ENCODE measurements around the gene PLEKHO2. TPM values are rescaled to one million over a fixed set of nuclear protein-coding genes. Genes with fewer than 3 reads are reported as not detected.

The PLEKHO2 gene
- total RNA-seq, 2 experiments from 2014 or later, result 12.5 to 12.7 TPM

- CTCF ChIA-PET, result interaction anchor here (4.1 kb wide), 1 partner anchor 9 kb away, joined by 22 read pairs; no protein-coding TSS in a partner anchor
- intact Hi-C loops (cut with micrococcal nuclease), result loop anchor here (1.0 kb wide), 2 partner anchors 9 to 42 kb away; no protein-coding TSS in a partner anchor
- Mint-ChIP-seq H3K27ac (peak overlapping the region; percentile 93), H3K4me3 (peak overlapping the region; percentile 63), H3K27me3 (ENCODE audit: low read depth) (no peaks in the 10 kb centered on the region), H3K36me3 (ENCODE audit: low read depth) (no peaks in the 10 kb centered on the region), H3K4me1 (ENCODE audit: low read depth) (peaks cover 27% of the 10 kb centered on the region), H3K9me3 (no peaks in the 10 kb centered on the region)
- DNase-seq, result peak; percentile 92
Measured at GRCh38 chr15:64883997-64884511, 42.3 kb downstream of the PLEKHO2 start.

DNA sequence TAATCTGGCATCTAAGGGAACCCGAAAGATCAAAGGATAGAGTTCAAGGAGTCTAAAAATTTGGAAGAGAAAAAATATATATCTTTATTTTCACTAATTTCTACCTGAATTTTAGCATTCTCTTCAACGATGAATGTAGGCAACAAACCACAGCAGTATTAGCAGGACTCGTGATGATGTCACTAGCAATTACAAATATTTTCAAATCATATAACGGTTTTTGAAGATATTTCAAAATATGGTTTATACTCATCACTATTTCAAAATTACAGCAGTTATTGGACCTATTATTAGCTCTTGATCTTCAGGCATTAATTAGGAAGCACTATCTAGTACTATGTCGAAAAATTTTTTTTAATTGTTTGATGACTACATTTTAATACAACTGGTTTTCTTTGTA is 43.0 kb downstream of the PLEKHO2 start:
- Mint-ChIP-seq H3K36me3 (ENCODE audit: low read depth) (no peaks in the 10 kb centered on the region), H3K27ac (no peak overlapping the region), H3K4me1 (ENCODE audit: low read depth) (peaks cover 27% of the 10 kb centered on the region), H3K9me3 (no peaks in the 10 kb centered on the region), H3K4me3 (no peak overlapping the region), H3K27me3 (ENCODE audit: low read depth) (no peaks in the 10 kb centered on the region)
- intact Hi-C loops (cut with micrococcal nuclease), result loop anchor here (1.0 kb wide), 1 partner anchor 9 kb away; no protein-coding TSS in a partner anchor
- CTCF ChIA-PET, result interaction anchor here (4.1 kb wide), 1 partner anchor 9 kb away, joined by 22 read pairs; no protein-coding TSS in a partner anchor
- no peak for DNase-seq

- CTCF ChIA-PET, result no interaction called here
- no peak overlapping the region for H3K27ac Mint-ChIP-seq
- H3K36me3 Mint-ChIP-seq (ENCODE audit: low read depth), result no peaks in the 10 kb centered on the region
- no peaks in the 10 kb centered on the region for H3K9me3 Mint-ChIP-seq
- no peak for DNase-seq
- H3K27me3 Mint-ChIP-seq (ENCODE audit: low read depth), result no peaks in the 10 kb centered on the region
- no peak overlapping the region for H3K4me3 Mint-ChIP-seq
- peaks cover 39% of the 10 kb centered on the region for H3K4me1 Mint-ChIP-seq (ENCODE audit: low read depth)
- intact Hi-C loops (cut with micrococcal nuclease), result no loop called here
Measured at GRCh38 chr15:64888336-64888735, 46.6 kb downstream of the PLEKHO2 start.

GRCh38 chr15:64891561-64891960 is 49.8 kb downstream of the PLEKHO2 start:
- Mint-ChIP-seq H3K9me3 (no peaks in the 10 kb centered on the region), H3K4me3 (no peak overlapping the region), H3K27me3 (ENCODE audit: low read depth) (no peaks in the 10 kb centered on the region), H3K27ac (peak overlapping the region; percentile 99), H3K36me3 (ENCODE audit: low read depth) (peaks cover 4% of the 10 kb centered on the region), H3K4me1 (ENCODE audit: low read depth) (peaks cover 52% of the 10 kb centered on the region)
- DNase-seq, result peak; percentile 32
- intact Hi-C loops (cut with micrococcal nuclease), result loop anchor here (5.0 to 10.0 kb wide), 4 partner anchors 449 to 1389 kb away; partner anchors contain the start of genes CIAO2A, DENND4A and USP3
- CTCF ChIA-PET, result interaction anchor here (0.6 to 3.2 kb wide), 3 partner anchors 9 to 162 kb away, joined by 4 to 22 read pairs (median 5); no protein-coding TSS in a partner anchor

DNA sequence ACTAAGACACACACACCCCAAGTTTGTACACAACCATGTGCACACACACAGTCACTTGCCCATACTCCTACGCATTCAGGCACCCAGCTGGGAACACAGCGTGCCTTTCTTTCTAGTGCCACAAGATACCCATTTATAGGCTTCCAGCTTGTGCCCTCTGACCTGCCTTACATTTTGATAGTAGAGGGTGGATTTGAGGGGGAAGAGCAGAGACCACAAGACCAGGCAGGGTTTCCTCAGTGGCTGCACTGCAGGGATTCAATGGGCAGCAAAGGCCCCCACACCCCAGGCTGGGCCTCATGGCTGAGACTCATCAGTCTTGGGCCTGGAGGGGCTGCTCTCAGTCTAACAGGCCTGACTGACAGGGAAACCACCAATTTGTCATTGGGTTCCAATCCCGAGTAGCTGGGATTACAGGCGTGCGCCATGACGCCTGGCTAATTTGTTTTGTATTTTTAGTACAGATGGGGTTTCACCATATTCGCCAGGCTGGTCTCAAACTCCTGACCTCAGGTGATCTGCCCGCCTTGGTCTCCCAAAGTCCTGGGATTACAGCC is 51.2 kb downstream of the PLEKHO2 start:
- Mint-ChIP-seq H3K4me3 (peak overlapping the region; percentile 98), H3K36me3 (ENCODE audit: low read depth) (peaks cover 4% of the 10 kb centered on the region), H3K9me3 (no peaks in the 10 kb centered on the region), H3K27ac (peak overlapping the region; percentile 99), H3K27me3 (ENCODE audit: low read depth) (no peaks in the 10 kb centered on the region), H3K4me1 (ENCODE audit: low read depth) (peaks cover 58% of the 10 kb centered on the region)
- peak; percentile 81 for DNase-seq
- intact Hi-C loops (cut with micrococcal nuclease), result loop anchor here (1.0 to 10.0 kb wide), 9 partner anchors 9 to 1391 kb away; partner anchors contain the start of genes CIAO2A, DENND4A, PIF1 and PLEKHO2
- CTCF ChIA-PET, result interaction anchor here (3.1 to 3.2 kb wide), 2 partner anchors 10 to 12 kb away, joined by 22 read pairs; no protein-coding TSS in a partner anchor

DNA sequence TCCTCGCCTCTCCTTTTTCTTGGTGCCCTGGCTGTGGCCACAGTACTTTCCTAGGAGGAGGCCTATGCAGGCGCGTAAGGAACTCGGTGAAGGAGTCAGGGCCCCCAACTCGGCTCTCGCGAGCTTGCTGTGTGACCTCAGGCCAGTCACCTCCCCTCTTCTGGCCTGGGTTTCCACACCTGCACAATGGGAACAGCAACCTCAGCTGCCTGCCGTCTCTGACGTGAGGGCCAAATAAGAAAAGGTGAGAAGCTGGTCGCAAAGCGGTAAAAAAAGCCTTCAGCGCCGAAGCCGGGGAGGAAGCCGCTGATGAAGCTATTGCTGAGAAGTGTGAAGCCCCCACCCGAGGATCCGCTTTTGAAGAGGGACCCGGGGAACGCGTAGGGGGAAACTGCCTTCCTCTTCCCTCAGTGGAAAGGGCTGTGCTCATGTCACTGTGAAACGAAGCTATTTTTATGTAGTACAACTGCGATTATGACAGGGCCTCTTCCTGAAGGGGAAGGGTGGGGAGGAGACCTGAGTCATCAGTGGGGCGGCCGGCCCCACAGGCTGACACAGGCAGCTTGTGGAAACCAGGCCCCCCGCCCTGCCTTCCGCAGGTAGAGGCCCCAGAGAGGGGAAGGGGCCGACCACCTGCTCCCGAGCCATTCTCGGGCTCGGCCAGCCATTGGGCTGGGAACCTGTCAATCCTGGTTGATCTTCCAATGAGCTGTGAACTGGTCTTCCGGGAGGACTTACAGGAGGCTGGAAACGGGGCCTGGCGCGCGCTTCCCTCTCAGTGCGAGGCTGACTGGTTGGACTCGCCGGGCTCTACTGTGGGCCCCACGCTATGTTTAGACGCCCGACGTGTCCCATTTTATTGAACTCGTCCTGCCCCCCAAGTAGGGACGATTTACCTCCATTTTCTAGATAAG is 52.0 kb downstream of the PLEKHO2 start:
- CTCF ChIA-PET, result interaction anchor here (0.9 to 3.2 kb wide), 12 partner anchors 11 to 84 kb away, joined by 3 to 22 read pairs (median 6); partner anchors contain the start of gene PIF1

DNA sequence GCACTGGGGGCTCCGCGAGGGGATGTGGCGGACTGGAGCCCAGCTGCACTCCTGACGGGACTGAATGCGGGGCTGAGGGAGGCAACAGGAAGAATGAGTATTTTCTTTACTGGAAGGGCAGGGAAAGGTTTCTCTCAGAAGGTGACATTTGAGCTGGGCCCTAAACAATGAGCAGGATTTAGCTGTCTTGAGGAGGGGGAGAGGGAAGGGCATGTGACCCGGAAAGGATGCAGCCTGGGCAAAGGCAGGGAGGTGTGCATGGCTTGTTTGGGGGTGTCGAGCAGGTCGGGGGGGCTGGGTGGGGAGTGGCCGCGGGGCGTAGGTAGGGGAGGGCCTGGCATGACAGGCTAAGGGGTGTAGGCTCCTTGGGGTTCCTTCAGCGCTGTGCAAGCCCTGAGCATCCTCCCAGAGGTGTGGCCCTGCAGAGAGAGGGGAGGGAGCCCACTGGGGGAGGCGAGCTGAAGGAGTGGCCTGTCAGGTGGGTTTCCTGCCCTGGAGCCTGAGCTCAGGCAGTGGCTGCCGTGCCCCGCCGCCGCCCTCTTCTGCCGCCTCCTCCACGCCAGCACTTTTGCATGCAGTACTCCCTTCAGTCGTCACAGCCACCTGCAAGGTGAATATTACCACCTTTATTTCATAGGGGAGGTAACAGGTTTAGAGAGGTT is 52.8 kb downstream of the PLEKHO2 start:
- peaks cover 62% of the 10 kb centered on the region for H3K4me1 Mint-ChIP-seq (ENCODE audit: low read depth)
- H3K36me3 Mint-ChIP-seq (ENCODE audit: low read depth), result peaks cover 4% of the 10 kb centered on the region
- peak; percentile 82 for DNase-seq
- H3K27ac Mint-ChIP-seq, result peak overlapping the region; percentile 99
- H3K4me3 Mint-ChIP-seq, result peak overlapping the region; percentile 98
- peaks cover 1% of the 10 kb centered on the region for H3K9me3 Mint-ChIP-seq
- no peaks in the 10 kb centered on the region for H3K27me3 Mint-ChIP-seq (ENCODE audit: low read depth)
- CTCF ChIA-PET, result interaction anchor here (0.8 to 3.2 kb wide), 16 partner anchors 10 to 162 kb away, joined by 3 to 22 read pairs (median 5); partner anchors contain the start of gene PIF1
- intact Hi-C loops (cut with micrococcal nuclease), result loop anchor here (1.0 to 10.0 kb wide), 10 partner anchors 11 to 1392 kb away; partner anchors contain the start of genes CIAO2A, DENND4A, PCLAF and RNU5A-1

More for the DNA sequence above, 52.0 kb downstream of the PLEKHO2 start:
- H3K4me3 Mint-ChIP-seq, result peak overlapping the region; percentile 98
- intact Hi-C loops (cut with micrococcal nuclease), result loop anchor here (1.0 to 10.0 kb wide), 14 partner anchors 9 to 1391 kb away; partner anchors contain the start of genes CIAO2A, DENND4A, PCLAF and PIF1
- peak overlapping the region; percentile 99 for H3K27ac Mint-ChIP-seq
- H3K4me1 Mint-ChIP-seq (ENCODE audit: low read depth), result peaks cover 62% of the 10 kb centered on the region
- no peaks in the 10 kb centered on the region for H3K9me3 Mint-ChIP-seq
- H3K36me3 Mint-ChIP-seq (ENCODE audit: low read depth), result peaks cover 4% of the 10 kb centered on the region
- DNase-seq, result peak; percentile 99
- no peaks in the 10 kb centered on the region for H3K27me3 Mint-ChIP-seq (ENCODE audit: low read depth)

GRCh38 chr15:64895285-64896065 is 53.8 kb downstream of the PLEKHO2 start:
- DNase-seq, result peak; percentile 61
- Mint-ChIP-seq H3K9me3 (peaks cover 2% of the 10 kb centered on the region), H3K4me1 (ENCODE audit: low read depth) (peaks cover 62% of the 10 kb centered on the region), H3K36me3 (ENCODE audit: low read depth) (peaks cover 4% of the 10 kb centered on the region), H3K27ac (peak overlapping the region; percentile 99), H3K4me3 (peak overlapping the region; percentile 98), H3K27me3 (ENCODE audit: low read depth) (no peaks in the 10 kb centered on the region)
- intact Hi-C loops (cut with micrococcal nuclease), result loop anchor here (1.0 to 10.0 kb wide), 7 partner anchors 10 to 899 kb away; partner anchors contain the start of genes DENND4A, PCLAF, RNU5A-1 and RNU5B-1
- CTCF ChIA-PET, result interaction anchor here (0.8 to 3.1 kb wide), 13 partner anchors 9 to 163 kb away, joined by 3 to 22 read pairs (median 5); partner anchors contain the start of gene PIF1

DNA sequence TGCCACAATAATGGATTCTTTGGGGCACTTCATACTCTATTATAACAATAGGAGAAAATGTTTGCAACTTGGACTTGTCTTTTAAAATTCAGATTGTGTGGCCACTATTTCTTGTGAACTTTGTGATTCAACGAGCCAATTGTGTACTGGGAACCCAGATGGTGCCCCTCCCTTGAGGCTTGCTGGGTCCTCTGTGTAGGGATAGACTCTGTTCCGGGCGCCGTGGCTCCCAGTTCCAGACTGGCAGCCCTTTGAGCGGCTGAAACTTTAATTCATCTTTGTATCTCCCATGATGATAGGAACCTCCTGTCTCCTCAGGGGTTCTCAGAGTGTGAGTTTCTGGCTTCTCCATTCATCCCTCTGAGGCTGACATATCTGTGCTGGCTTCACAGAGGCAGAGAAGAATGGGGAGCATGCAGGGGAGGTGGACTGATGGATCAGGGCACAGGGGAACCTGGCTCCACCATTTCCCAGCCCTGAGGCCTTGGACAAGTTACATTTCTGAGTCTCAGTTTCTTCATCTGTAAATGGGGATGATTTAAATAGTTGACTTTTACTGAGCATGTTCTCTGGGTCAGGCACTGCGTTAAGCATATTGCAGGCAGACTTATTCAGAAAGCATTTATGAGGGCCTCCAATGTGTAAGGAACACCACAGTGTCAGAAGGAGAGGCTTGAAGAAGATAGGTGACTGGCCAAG is 54.8 kb downstream of the PLEKHO2 start:
- H3K9me3 Mint-ChIP-seq, result peaks cover 8% of the 10 kb centered on the region
- CTCF ChIA-PET, result interaction anchor here (1.5 kb wide), 1 partner anchor 16 kb away, joined by 3 read pairs; no protein-coding TSS in a partner anchor
- H3K27me3 Mint-ChIP-seq (ENCODE audit: low read depth), result no peaks in the 10 kb centered on the region
- H3K4me3 Mint-ChIP-seq, result no peak overlapping the region
- intact Hi-C loops (cut with micrococcal nuclease), result loop anchor here (10.0 kb wide), 1 partner anchor 898 kb away; the partner anchor contains the start of gene DENND4A
- H3K4me1 Mint-ChIP-seq (ENCODE audit: low read depth), result peaks cover 57% of the 10 kb centered on the region
- H3K36me3 Mint-ChIP-seq (ENCODE audit: low read depth), result peaks cover 9% of the 10 kb centered on the region
- DNase-seq, result no peak
- H3K27ac Mint-ChIP-seq, result peak overlapping the region; percentile 99

DNA sequence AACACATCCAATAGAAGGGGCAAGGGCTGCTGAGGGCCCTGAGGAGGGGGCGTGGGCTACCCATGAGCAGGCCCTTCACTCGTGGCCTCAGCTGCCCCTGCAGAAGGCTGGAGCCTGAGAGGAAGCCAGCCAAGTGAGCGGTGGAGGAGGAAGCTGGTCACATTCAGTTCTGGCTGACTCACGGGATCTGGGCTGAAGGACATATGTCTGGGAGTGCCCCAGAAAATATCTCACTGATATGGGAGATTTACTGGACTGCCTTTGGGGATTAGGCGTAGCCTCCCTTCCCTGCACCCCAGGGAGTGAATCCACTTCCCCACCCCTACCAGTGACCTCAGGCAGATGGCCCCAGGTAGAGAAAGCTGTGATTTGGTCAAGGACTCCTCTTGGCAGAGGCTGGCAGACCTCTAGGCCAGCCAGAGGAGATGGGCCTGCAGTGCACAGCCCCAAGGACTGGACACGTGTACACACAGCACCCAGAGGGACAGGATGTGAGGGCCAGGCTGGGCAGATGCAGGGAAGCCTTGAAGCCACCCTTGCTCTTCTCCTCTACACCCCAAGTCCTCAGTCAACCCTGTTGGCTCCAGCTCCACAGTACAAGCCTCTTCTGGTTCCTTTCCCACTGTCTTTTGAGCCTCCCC is 55.8 kb downstream of the PLEKHO2 start:
- intact Hi-C loops (cut with micrococcal nuclease), result loop anchor here (10.0 kb wide), 1 partner anchor 897 kb away; the partner anchor contains the start of gene DENND4A
- peaks cover 54% of the 10 kb centered on the region for H3K4me1 Mint-ChIP-seq (ENCODE audit: low read depth)
- H3K9me3 Mint-ChIP-seq, result peaks cover 8% of the 10 kb centered on the region
- peaks cover 9% of the 10 kb centered on the region for H3K36me3 Mint-ChIP-seq (ENCODE audit: low read depth)
- CTCF ChIA-PET, result interaction anchor here (1.0 kb wide), 1 partner anchor 16 kb away, joined by 5 read pairs; no protein-coding TSS in a partner anchor
- no peaks in the 10 kb centered on the region for H3K27me3 Mint-ChIP-seq (ENCODE audit: low read depth)
- peak overlapping the region; percentile 43 for H3K27ac Mint-ChIP-seq
- no peak for DNase-seq
- no peak overlapping the region for H3K4me3 Mint-ChIP-seq

Data from activated naive CD4-positive, alpha-beta T cell treated with anti-CD3 and anti-CD28 coated beads for 36 hours (primary cell).